Panc1 (cell line): Measurements from ENCODE around the gene WNT7B. TPM values are rescaled to one million over a fixed set of nuclear protein-coding genes. Genes with fewer than 3 reads are reported as not detected.
A peak's percentile ranks its signal among the peaks of the same experiment; 100 is the strongest.

Experiments used
- ATAC-seq: fragments of 200-7000 bp; cut with Tn5 transposase; 2 replicates; pipeline ENCODE4 v1.9.1; 2020; ENCODE audit warnings: mild to moderate bottlenecking, moderate library complexity
- BruUV-seq: library from RNA; stranded (reverse); fragments of 400-500 nt; replicated peaks from 2 replicates; lab custom pipeline; 2021; lab: Mats Ljungman, UMichigan
- CTCF ChIA-PET: fragments of 300-600 bp; sonication (Branson Sonifier 250); formaldehyde crosslinking; loops from one replicate; lab custom pipeline; 2022; ENCODE audit warnings: antibody characterized with exemption; lab: Charles Lee
- POLR2A ChIA-PET: fragments of 300-600 bp; sonication (Branson Sonifier 250); formaldehyde crosslinking; loops from one replicate; lab custom pipeline; 2022; ENCODE audit warnings: antibody characterized with exemption; lab: Charles Lee
- DNase-seq: peaks from one replicate; pipeline ENCODE4 v3.0.0-alpha.2; 2010; ENCODE audit warnings: low read depth, low spot score
- H3K27ac ChIP-seq: 2 replicates; pipeline ENCODE4 v1.5.1; 2011; ENCODE audit warnings: mild to moderate bottlenecking, low read length, inconsistent platforms
- H3K27me3 ChIP-seq: fragments of 200-500 bp; sonication (Bioruptor generic); 2 replicates; pipeline ENCODE4 v1.6.0; 2014; ENCODE audit warnings: low read length, inconsistent platforms; ENCODE audit not compliant: control insufficient read depth, insufficient read depth
- H3K36me3 ChIP-seq: fragments of 200-500 bp; sonication (Bioruptor generic); 2 replicates; pipeline ENCODE4 v1.5.1; 2014; ENCODE audit warnings: inconsistent platforms, mild to moderate bottlenecking, low read length, moderate library complexity; ENCODE audit not compliant: control insufficient read depth, insufficient read depth
- H3K4me1 ChIP-seq: 2 replicates; pipeline ENCODE4 v1.5.1; 2011; ENCODE audit warnings: inconsistent platforms, mild to moderate bottlenecking, low read length, moderate library complexity; ENCODE audit not compliant: control insufficient read depth, insufficient read depth
- H3K4me3 ChIP-seq, 2 experiments: 2 replicates each; pipeline ENCODE4 v1.5.1; 2011 to 2012; ENCODE audit warnings: low read depth in 2 of 2, low read length in 2 of 2, mild to moderate bottlenecking in 2 of 2, inconsistent platforms in 1 of 2, moderate library complexity in 1 of 2
- H3K9me3 ChIP-seq: fragments of 200-500 bp; sonication (Bioruptor generic); 2 replicates; pipeline ENCODE4 v1.5.1; 2014; ENCODE audit warnings: low read depth, mild to moderate bottlenecking, inconsistent platforms, low read length, moderate library complexity; ENCODE audit not compliant: control insufficient read depth, insufficient read depth
- POLR2AphosphoS5 ChIP-seq: IDR thresholded peaks from 2 replicates; pipeline ENCODE4 v1.6.1; 2012; ENCODE audit warnings: mild to moderate bottlenecking, low read depth, low read length, moderate library complexity
- SIN3A ChIP-seq: IDR thresholded peaks from 2 replicates; pipeline ENCODE4 v1.6.1; 2012; ENCODE audit warnings: low read depth, mild to moderate bottlenecking, low read length, moderate library complexity, borderline replicate concordance; ENCODE audit not compliant: insufficient read depth
- TCF7L2 ChIP-seq: IDR thresholded peaks from 2 replicates; pipeline ENCODE4 v1.6.1; 2011; ENCODE audit warnings: mild to moderate bottlenecking, low read depth, low read length, inconsistent platforms
- in situ Hi-C: cut with HindIII; loops from 2 replicates; pipeline ENCODE4 v1.10.0; 2016; ENCODE audit warnings: low sequenced_read_pairs, low pct_unique_long_range_greater_than_20kb
- intact Hi-C: fragments of 100-400 bp; cut with micrococcal nuclease; formaldehyde crosslinking; loops from one replicate; pipeline ENCODE4 v1.10.0; 2022; ENCODE audit not compliant: unreplicated experiment
- total RNA-seq: library from RNA; stranded (reverse); gene quantifications from one replicate; pipeline ENCODE4 v1.2.1, GENCODE V29; 2021; ENCODE audit not compliant: unreplicated experiment
- TF ChIP-seq, protein P1 (sequence below), 2 experiments: IDR thresholded peaks; 2 replicates each; pipeline ENCODE4 v1.6.1; 2011 to 2012; ENCODE audit warnings: low read depth in 2 of 2, control low read depth in 1 of 2, low read length in 1 of 2, mild to moderate bottlenecking in 1 of 2, moderate library complexity in 1 of 2; ENCODE audit not compliant: insufficient read depth in 1 of 2
- TF ChIP-seq, protein P2 (sequence below): fragments of 450-650 bp; IDR thresholded peaks from 2 replicates; pipeline ENCODE4 v1.5.1; 2017; ENCODE audit warnings: mild to moderate bottlenecking

WNT7B gene
- total RNA-seq, 1 experiment from 2014 or later: 52.1 TPM

DNA sequence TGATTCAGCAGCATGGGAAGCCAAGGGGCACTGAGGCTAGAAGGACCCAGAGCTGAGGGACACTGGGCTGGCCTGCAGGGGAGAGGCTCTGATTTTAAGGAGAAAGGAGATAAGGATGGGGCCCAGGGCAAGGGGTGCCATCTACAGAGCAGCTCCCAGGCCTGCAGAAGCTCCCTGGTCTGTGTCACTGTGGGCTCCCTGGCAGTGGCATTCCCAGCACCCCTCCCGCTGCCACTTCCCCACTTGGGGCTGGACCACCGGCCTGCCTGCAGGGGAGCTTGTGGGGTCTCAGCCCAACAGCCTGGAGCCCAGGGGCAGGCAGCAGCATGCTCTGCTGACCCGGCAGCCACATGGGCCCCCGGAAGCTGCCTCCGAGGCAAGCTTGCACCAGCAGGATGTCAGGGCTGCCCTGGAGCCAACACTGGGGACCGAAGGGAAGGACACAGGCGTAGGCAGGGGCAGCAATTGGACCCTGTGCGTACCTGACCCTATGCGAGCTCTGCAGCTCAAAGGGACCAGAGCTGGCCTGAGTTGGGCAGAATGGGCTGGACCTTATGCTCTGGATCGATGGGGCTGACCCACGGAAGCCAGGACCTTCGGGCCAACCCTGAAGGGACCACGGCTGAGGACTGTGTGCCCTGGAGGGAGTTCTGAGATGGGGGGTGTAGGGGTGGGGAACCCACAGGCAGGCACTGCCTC, 35.4 kb upstream of the WNT7B start:
- Histone ChIP-seq H3K4me3 (no peak overlapping the region), H3K27ac (peak overlapping the region; percentile 94), H3K27me3 (no peaks in the 10 kb centered on the region), H3K36me3 (no peaks in the 10 kb centered on the region), H3K4me1 (peaks cover 50% of the 10 kb centered on the region), H3K9me3 (peaks cover 7% of the 10 kb centered on the region; the same call in 1 of the 2 replicates)
- TF ChIP-seq TCF7L2 (no peak), SIN3A (no peak), POLR2AphosphoS5 (no peak)
- TF ChIP-seq, protein P1, sequence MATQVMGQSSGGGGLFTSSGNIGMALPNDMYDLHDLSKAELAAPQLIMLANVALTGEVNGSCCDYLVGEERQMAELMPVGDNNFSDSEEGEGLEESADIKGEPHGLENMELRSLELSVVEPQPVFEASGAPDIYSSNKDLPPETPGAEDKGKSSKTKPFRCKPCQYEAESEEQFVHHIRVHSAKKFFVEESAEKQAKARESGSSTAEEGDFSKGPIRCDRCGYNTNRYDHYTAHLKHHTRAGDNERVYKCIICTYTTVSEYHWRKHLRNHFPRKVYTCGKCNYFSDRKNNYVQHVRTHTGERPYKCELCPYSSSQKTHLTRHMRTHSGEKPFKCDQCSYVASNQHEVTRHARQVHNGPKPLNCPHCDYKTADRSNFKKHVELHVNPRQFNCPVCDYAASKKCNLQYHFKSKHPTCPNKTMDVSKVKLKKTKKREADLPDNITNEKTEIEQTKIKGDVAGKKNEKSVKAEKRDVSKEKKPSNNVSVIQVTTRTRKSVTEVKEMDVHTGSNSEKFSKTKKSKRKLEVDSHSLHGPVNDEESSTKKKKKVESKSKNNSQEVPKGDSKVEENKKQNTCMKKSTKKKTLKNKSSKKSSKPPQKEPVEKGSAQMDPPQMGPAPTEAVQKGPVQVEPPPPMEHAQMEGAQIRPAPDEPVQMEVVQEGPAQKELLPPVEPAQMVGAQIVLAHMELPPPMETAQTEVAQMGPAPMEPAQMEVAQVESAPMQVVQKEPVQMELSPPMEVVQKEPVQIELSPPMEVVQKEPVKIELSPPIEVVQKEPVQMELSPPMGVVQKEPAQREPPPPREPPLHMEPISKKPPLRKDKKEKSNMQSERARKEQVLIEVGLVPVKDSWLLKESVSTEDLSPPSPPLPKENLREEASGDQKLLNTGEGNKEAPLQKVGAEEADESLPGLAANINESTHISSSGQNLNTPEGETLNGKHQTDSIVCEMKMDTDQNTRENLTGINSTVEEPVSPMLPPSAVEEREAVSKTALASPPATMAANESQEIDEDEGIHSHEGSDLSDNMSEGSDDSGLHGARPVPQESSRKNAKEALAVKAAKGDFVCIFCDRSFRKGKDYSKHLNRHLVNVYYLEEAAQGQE (IDR thresholded peaks at IDR 0.05; ENCODE audit: insufficient read depth in 1 of 2, low read depth in 2 of 2, low read length in 1 of 2): no peak
- TF ChIP-seq, protein P2, sequence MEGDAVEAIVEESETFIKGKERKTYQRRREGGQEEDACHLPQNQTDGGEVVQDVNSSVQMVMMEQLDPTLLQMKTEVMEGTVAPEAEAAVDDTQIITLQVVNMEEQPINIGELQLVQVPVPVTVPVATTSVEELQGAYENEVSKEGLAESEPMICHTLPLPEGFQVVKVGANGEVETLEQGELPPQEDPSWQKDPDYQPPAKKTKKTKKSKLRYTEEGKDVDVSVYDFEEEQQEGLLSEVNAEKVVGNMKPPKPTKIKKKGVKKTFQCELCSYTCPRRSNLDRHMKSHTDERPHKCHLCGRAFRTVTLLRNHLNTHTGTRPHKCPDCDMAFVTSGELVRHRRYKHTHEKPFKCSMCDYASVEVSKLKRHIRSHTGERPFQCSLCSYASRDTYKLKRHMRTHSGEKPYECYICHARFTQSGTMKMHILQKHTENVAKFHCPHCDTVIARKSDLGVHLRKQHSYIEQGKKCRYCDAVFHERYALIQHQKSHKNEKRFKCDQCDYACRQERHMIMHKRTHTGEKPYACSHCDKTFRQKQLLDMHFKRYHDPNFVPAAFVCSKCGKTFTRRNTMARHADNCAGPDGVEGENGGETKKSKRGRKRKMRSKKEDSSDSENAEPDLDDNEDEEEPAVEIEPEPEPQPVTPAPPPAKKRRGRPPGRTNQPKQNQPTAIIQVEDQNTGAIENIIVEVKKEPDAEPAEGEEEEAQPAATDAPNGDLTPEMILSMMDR: no peak
- ChIA-PET POLR2A (interaction anchor here (1.3 kb wide), 1 partner anchor 57 kb away, joined by 3 read pairs; no protein-coding TSS in a partner anchor), CTCF (interaction anchor here (0.6 to 1.2 kb wide), 4 partner anchors 14 to 50 kb away, joined by 3 to 4 read pairs (median 3); no protein-coding TSS in a partner anchor)
- BruUV-seq: no TSS peak
- ATAC-seq (no peak), DNase-seq (no peak)
- in situ Hi-C loops (loop anchor here (25.0 kb wide), 1 partner anchor 300 kb away; no protein-coding TSS in a partner anchor), intact Hi-C loops (loop anchor here (5.0 kb wide), 1 partner anchor 45 kb away; no protein-coding TSS in a partner anchor)

DNA sequence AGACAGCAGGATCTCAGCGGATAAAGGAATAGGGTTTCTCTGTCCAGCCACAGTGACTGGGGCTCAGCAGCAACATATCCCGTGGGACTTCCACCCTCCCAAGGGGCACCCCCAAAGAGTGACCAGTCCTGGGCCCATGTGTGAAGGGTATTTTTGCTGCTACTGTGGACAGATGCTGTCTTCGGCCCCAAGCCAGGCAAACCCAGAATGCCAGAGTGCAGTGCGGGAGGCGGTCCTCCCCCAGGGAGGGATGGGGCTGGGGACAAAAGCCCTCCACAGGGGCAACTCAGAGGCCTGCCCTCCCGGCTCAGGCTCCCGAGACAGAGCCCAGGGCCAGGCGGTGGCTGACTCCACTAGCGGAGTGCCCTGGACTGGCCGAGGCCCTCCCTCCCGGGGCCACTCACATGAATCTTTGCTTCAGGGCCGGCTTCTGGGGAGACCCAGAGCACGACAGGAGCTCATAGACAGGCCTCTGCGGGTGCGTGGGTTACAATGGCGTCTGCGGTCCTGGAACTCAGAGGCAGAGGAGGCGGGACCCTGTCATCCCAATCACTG, 34.7 kb upstream of the WNT7B start:
- ChIA-PET CTCF (interaction anchor here (1.2 kb wide), 1 partner anchor 14 kb away, joined by 4 read pairs; no protein-coding TSS in a partner anchor), POLR2A (interaction anchor here (1.3 kb wide), 1 partner anchor 58 kb away, joined by 3 read pairs; no protein-coding TSS in a partner anchor)
- in situ Hi-C loops: loop anchor here (25.0 kb wide), 1 partner anchor 301 kb away; no protein-coding TSS in a partner anchor
- Histone ChIP-seq H3K36me3 (no peaks in the 10 kb centered on the region), H3K9me3 (peaks cover 7% of the 10 kb centered on the region; the same call in 1 of the 2 replicates), H3K27ac (peak overlapping the region; percentile 94), H3K27me3 (no peaks in the 10 kb centered on the region), H3K4me3 (no peak overlapping the region), H3K4me1 (peaks cover 53% of the 10 kb centered on the region)
- no peak for ATAC-seq
- TF ChIP-seq, protein P2: no peak
- TF ChIP-seq POLR2AphosphoS5: no peak
- no peak for TF ChIP-seq TCF7L2
- TF ChIP-seq SIN3A: no peak
- TF ChIP-seq, protein P1 (IDR thresholded peaks at IDR 0.05; ENCODE audit: insufficient read depth in 1 of 2, low read depth in 2 of 2, low read length in 1 of 2): no peak
- no TSS peak for BruUV-seq
- no peak for DNase-seq
- intact Hi-C loops: loop anchor here (5.0 kb wide), 1 partner anchor 46 kb away; no protein-coding TSS in a partner anchor
